HEK293 (cell line): ENCODE results near the gene FGR.

Source experiments
- CTCF ChIA-PET: fragments of 350-600 bp; formaldehyde crosslinking; extraction: SDS; loops from one replicate; lab custom pipeline; 2021; ENCODE audit warnings: antibody characterized with exemption; lab: Yijun Ruan, JAX
- POLR2A ChIA-PET: fragments of 300-600 bp; formaldehyde crosslinking; extraction: SDS; loops from one replicate; lab custom pipeline; 2020; ENCODE audit warnings: antibody characterized with exemption, inconsistent platforms; lab: Yijun Ruan, JAX
- H3K27ac ChIP-seq: fragments of 200-500 bp; sonication (Bioruptor generic); 2 replicates; pipeline ENCODE4 v1.5.1; 2014; ENCODE audit warnings: low read depth, low read length, control low read depth, inconsistent platforms; ENCODE audit errors: extremely low read depth
- H3K36me3 ChIP-seq, 2 experiments: fragments of 200-500 bp in 1 of 2; sonication (Bioruptor generic) in 1 of 2; 1 replicate in 1 of 2; 2 replicates in 1 of 2; pipeline ENCODE4 v1.5.1; 2014 to 2017; ENCODE audit warnings: inconsistent platforms in 2 of 2, low read length in 2 of 2; ENCODE audit not compliant: control insufficient read depth in 2 of 2, insufficient read depth in 1 of 2
- H3K4me1 ChIP-seq: fragments of 200-500 bp; sonication (Bioruptor generic); 2 replicates; pipeline ENCODE4 v1.5.1; 2014; ENCODE audit warnings: mild to moderate bottlenecking, low read length, inconsistent platforms; ENCODE audit not compliant: control insufficient read depth, insufficient read depth
- H3K4me3 ChIP-seq: 2 replicates; pipeline ENCODE4 v1.5.1; 2011; ENCODE audit warnings: low read depth, mild to moderate bottlenecking, control low read depth, low read length, moderate library complexity
- H3K9me3 ChIP-seq: fragments of 200-500 bp; sonication (Bioruptor generic); 2 replicates; pipeline ENCODE4 v1.5.1; 2014; ENCODE audit warnings: low read depth, low read length, inconsistent platforms; ENCODE audit not compliant: control insufficient read depth, insufficient read depth
- KLF1 ChIP-seq: fragments of 450-650 bp; formaldehyde crosslinking; IDR thresholded peaks from 2 replicates; pipeline ENCODE4 v1.5.1; 2016; ENCODE audit warnings: missing biosample characterization, missing genetic modification characterization
- KLF7 ChIP-seq: fragments of 450-650 bp; formaldehyde crosslinking; IDR thresholded peaks from 2 replicates; pipeline ENCODE4 v1.5.1; 2016; ENCODE audit warnings: missing biosample characterization, missing genetic modification characterization, borderline replicate concordance
- KLF8 ChIP-seq: fragments of 450-650 bp; formaldehyde crosslinking; IDR thresholded peaks from 2 replicates; pipeline ENCODE4 v1.5.1; 2016; ENCODE audit warnings: missing biosample characterization, missing genetic modification characterization
- SP2 ChIP-seq: fragments of 450-650 bp; formaldehyde crosslinking; IDR thresholded peaks from 2 replicates; pipeline ENCODE4 v1.5.1; 2016; ENCODE audit warnings: missing biosample characterization, missing genetic modification characterization
- TRIM28 ChIP-seq: IDR thresholded peaks from 2 replicates; pipeline ENCODE4 v1.6.1; 2011; ENCODE audit warnings: low read length, control low read depth, borderline replicate concordance
- ZBTB48 ChIP-seq: fragments of 450-650 bp; formaldehyde crosslinking; IDR thresholded peaks from 2 replicates; pipeline ENCODE4 v1.5.1; 2016; ENCODE audit warnings: missing biosample characterization, missing genetic modification characterization
- ZFHX2 ChIP-seq: fragments of 450-650 bp; formaldehyde crosslinking; conservative IDR thresholded peaks from 2 replicates; pipeline ENCODE4 v1.5.1; 2016; ENCODE audit warnings: missing biosample characterization, missing genetic modification characterization
- ZNF248 ChIP-seq: fragments of 450-650 bp; formaldehyde crosslinking; IDR thresholded peaks from 2 replicates; pipeline ENCODE4 v1.5.1; 2017; ENCODE audit warnings: missing biosample characterization, missing genetic modification characterization
- ZNF335 ChIP-seq: fragments of 450-650 bp; formaldehyde crosslinking; conservative IDR thresholded peaks from 2 replicates; pipeline ENCODE4 v1.5.1; 2016; ENCODE audit warnings: missing biosample characterization, missing genetic modification characterization
- ZNF37A ChIP-seq: fragments of 450-650 bp; IDR thresholded peaks from 2 replicates; pipeline ENCODE4 v1.5.1; 2018; ENCODE audit warnings: missing biosample characterization, missing genetic modification characterization
- ZNF521 ChIP-seq: fragments of 450-650 bp; formaldehyde crosslinking; IDR thresholded peaks from 2 replicates; pipeline ENCODE4 v1.5.1; 2017; ENCODE audit warnings: missing biosample characterization, mild to moderate bottlenecking, missing genetic modification characterization
- ZNF544 ChIP-seq: fragments of 450-650 bp; formaldehyde crosslinking; IDR thresholded peaks from 2 replicates; pipeline ENCODE4 v1.5.0; 2017; ENCODE audit warnings: missing biosample characterization, missing genetic modification characterization
- ZNF600 ChIP-seq: fragments of 450-650 bp; formaldehyde crosslinking; IDR thresholded peaks from 2 replicates; pipeline ENCODE4 v1.5.1; 2016; ENCODE audit warnings: missing biosample characterization, missing genetic modification characterization
- ZNF768 ChIP-seq: fragments of 450-650 bp; formaldehyde crosslinking; IDR thresholded peaks from 2 replicates; pipeline ENCODE4 v1.5.1; 2018; ENCODE audit warnings: missing biosample characterization, mild to moderate bottlenecking, missing genetic modification characterization
- ZNF843 ChIP-seq: fragments of 450-650 bp; formaldehyde crosslinking; IDR thresholded peaks from 2 replicates; pipeline ENCODE4 v1.5.1; 2016; ENCODE audit warnings: missing biosample characterization, missing genetic modification characterization
- ZSCAN16 ChIP-seq: fragments of 450-650 bp; formaldehyde crosslinking; IDR thresholded peaks from 2 replicates; pipeline ENCODE4 v1.5.1; 2016; ENCODE audit warnings: missing biosample characterization, missing genetic modification characterization
- ZSCAN23 ChIP-seq: fragments of 450-650 bp; formaldehyde crosslinking; IDR thresholded peaks from 2 replicates; pipeline ENCODE4 v1.5.1; 2016; ENCODE audit warnings: missing biosample characterization, missing genetic modification characterization
- TF ChIP-seq, protein P1 (sequence below): fragments of 450-650 bp; formaldehyde crosslinking; IDR thresholded peaks from 2 replicates; pipeline ENCODE4 v1.5.1; 2016; ENCODE audit warnings: missing biosample characterization, missing genetic modification characterization

FGR gene

DNA sequence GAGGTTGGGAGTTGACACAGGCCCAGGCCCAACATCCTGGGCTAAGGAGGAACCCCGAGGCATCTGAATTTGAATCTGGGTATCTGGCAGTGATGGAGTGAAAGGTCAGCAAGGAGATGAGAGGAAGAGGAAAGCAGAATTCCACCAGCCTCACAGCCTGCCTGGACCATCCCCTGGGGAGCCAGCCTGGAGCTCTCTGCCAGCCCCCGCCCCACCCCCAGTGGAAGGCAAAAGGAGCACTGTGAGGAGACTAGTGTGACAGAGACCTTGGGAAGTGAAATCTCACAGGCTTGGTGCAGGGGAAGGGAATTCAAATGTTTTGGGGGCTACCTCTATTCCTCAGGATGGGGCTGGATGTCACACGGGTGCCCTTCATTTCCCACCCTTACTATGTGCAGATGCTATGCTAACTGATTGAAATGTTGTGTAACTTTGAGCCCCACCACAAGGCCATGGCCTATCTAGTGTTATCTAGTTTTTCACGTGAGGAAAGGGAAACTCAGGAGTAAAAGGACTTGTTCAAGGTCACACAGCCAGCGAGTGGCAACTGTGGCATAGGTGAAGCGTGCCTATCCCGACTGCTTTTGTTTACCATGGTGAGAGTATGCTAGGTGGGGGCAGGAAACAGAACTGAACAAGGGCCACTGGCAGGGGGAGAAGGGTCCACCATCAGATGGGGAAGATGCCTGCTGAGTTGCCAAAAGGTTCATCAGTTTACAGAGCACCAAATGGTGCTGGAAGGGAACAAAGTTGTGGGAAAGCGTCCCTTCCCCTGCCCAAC, 60.8 kb downstream of the FGR start:
- CTCF ChIA-PET, result interaction anchor here (0.6 to 3.5 kb wide), 18 partner anchors 7 to 275 kb away, joined by 3 to 33 read pairs (median 5); partner anchors contain the start of gene AHDC1
- peak overlapping the region; percentile 53; the same call in 1 of the 2 replicates for H3K27ac ChIP-seq
- no peaks in the 10 kb centered on the region for H3K36me3 ChIP-seq
- no peak for TF ChIP-seq ZNF521
- TF ChIP-seq ZSCAN16, result 0 out of 2 replicates have a peak, but pooled peaks have one; percentile 59
- POLR2A ChIA-PET, result interaction anchor here (0.5 to 2.3 kb wide), 9 partner anchors 17 to 326 kb away, joined by 3 to 20 read pairs (median 7); partner anchors contain the start of genes AHDC1 and WASF2
- no peak overlapping the region for H3K4me3 ChIP-seq
- H3K9me3 ChIP-seq, result no peaks in the 10 kb centered on the region
- H3K4me1 ChIP-seq, result peaks cover 11% of the 10 kb centered on the region

DNA sequence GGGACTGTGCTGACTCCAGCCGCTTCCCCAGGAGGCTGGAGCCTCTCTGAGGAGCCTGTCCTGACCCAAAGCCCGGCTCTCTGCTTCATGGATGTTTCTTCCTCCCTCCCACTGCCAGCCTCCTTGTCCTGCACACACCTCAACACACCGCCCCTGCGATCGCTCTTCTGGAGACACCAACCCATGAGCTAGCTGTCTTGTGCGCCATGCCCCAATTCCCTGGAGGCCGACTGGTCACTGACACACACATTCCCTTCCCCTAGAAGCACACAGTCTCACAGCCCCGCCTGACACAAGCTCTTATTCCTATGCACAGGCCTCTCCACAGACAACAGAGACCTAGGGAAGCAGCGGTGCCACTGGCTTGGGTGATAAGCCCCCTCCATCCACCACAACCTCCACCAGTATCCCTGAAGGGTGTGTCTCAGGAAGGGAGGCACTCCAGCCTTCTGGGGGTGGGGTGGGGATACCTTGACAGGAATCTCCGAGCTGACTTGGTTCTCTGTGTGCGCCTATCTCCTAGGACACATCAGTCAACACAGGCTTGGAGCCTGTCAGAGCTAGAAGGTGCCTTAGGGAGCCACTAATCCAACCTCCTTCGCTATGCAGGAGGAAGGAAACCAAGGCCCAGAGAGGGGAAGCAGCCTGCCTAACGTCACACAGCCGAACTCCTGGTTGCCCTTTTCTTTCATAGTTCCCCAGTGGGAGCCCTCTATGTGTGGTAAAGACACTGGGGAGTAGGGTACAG, 62.1 kb downstream of the FGR start:
- Histone ChIP-seq H3K36me3 (no peaks in the 10 kb centered on the region), H3K4me3 (no peak overlapping the region), H3K9me3 (no peaks in the 10 kb centered on the region), H3K27ac (no peak overlapping the region), H3K4me1 (peaks cover 11% of the 10 kb centered on the region)
- TF ChIP-seq, protein P1, sequence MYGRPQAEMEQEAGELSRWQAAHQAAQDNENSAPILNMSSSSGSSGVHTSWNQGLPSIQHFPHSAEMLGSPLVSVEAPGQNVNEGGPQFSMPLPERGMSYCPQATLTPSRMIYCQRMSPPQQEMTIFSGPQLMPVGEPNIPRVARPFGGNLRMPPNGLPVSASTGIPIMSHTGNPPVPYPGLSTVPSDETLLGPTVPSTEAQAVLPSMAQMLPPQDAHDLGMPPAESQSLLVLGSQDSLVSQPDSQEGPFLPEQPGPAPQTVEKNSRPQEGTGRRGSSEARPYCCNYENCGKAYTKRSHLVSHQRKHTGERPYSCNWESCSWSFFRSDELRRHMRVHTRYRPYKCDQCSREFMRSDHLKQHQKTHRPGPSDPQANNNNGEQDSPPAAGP (tag by site-specific recombination), result peak; percentile 55
- TF ChIP-seq ZNF600 (tag by site-specific recombination) (peak; percentile 76), KLF7 (tag by site-specific recombination) (no peak), KLF1 (tag by site-specific recombination) (0 out of 2 replicates have a peak, but pooled peaks have one; percentile 5), TRIM28 (0 out of 2 replicates have a peak, but pooled peaks have one; percentile 53), SP2 (tag by site-specific recombination) (peak; percentile 37; the same call in 1 of the 2 replicates), ZNF768 (peak; percentile 94; the same call in 1 of the 2 replicates), ZNF335 (no peak)
- ChIA-PET CTCF (interaction anchor here (0.6 to 8.6 kb wide), 6 partner anchors 15 to 235 kb away, joined by 3 to 111 read pairs (median 6); no protein-coding TSS in a partner anchor), POLR2A (interaction anchor here (1.3 to 1.5 kb wide), 2 partner anchors 31 to 83 kb away, joined by 3 read pairs; partner anchors contain the start of genes AHDC1 and WASF2)

DNA sequence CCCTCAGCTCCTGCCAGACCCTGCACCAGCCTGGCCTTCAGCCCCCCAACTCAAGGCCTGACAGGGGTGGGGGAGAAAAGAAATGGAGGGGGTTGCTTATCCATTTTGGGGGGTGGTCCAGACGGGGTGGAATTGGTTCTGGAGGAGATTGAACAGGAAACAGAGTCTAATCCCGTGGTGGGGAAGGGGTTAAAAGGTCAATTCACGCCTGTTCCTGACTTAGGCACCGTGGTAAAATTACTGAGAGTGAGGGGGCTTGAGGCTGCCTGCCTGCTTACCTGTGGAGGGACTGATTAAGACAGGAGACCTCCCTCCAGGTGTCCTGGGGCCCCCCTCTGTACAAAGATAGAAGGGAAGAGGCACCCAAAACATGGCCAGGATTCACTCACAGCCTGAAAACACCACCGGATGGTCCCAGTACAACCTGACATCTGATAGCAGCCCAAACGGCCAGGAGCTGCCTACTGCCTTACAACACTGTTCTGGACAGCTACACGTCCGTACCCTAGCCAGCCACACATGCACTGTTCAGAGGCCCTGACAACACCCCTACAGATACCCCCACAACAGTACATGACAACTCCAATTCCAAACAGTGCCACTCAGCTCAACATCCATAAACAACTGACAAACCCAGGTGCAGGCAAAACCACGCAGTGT, 62.8 kb downstream of the FGR start:
- no peak for TF ChIP-seq ZNF544 (tag by site-specific recombination)
- TF ChIP-seq ZBTB48, result peak; percentile 99
- TF ChIP-seq ZNF248 (tag by site-specific recombination), result no peak
- TF ChIP-seq ZNF600 (tag by site-specific recombination), result peak; percentile 100
- TF ChIP-seq ZNF843 (tag by site-specific recombination), result no peak
- no peak for TF ChIP-seq ZNF37A (tag by site-specific recombination)
- TF ChIP-seq KLF8 (tag by site-specific recombination), result no peak
- TF ChIP-seq TRIM28, result peak; percentile 37; the same call in 1 of the 2 replicates
- no peak for TF ChIP-seq ZSCAN23 (tag by site-specific recombination)
- TF ChIP-seq ZFHX2 (tag by site-specific recombination), result peak; percentile 35; the same call in 1 of the 2 replicates
- ChIA-PET POLR2A (interaction anchor here (1.3 to 1.5 kb wide), 2 partner anchors 32 to 82 kb away, joined by 3 read pairs; partner anchors contain the start of genes AHDC1 and WASF2), CTCF (interaction anchor here (0.6 to 8.6 kb wide), 8 partner anchors 10 to 234 kb away, joined by 3 to 111 read pairs (median 5); no protein-coding TSS in a partner anchor)
- no peak overlapping the region for H3K27ac ChIP-seq
- H3K9me3 ChIP-seq, result no peaks in the 10 kb centered on the region
- H3K36me3 ChIP-seq, result no peaks in the 10 kb centered on the region
- no peak overlapping the region for H3K4me3 ChIP-seq
- H3K4me1 ChIP-seq, result peaks cover 11% of the 10 kb centered on the region
